Panc1 (cell line): Measurements from ENCODE around the gene CADM4. TPM values are rescaled to one million over a fixed set of nuclear protein-coding genes. Genes with fewer than 3 reads are reported as not detected.
"Not testable (repeated sequence)": the region's sequence is repeated elsewhere in the genome, so short reads cannot be mapped to it uniquely, and the experiment has no call there.

ENCODE experiments used
- ATAC-seq: fragments of 200-7000 bp; cut with Tn5 transposase; 2 replicates; pipeline ENCODE4 v1.9.1; 2020; ENCODE audit warnings: mild to moderate bottlenecking, moderate library complexity
- BruUV-seq: library from RNA; stranded (reverse); fragments of 400-500 nt; replicated peaks from 2 replicates; lab custom pipeline; 2021; lab: Mats Ljungman, UMichigan
- CTCF ChIA-PET: fragments of 300-600 bp; sonication (Branson Sonifier 250); formaldehyde crosslinking; loops from one replicate; lab custom pipeline; 2022; ENCODE audit warnings: antibody characterized with exemption; lab: Charles Lee
- POLR2A ChIA-PET: fragments of 300-600 bp; sonication (Branson Sonifier 250); formaldehyde crosslinking; loops from one replicate; lab custom pipeline; 2022; ENCODE audit warnings: antibody characterized with exemption; lab: Charles Lee
- DNase-seq: peaks from one replicate; pipeline ENCODE4 v3.0.0-alpha.2; 2010; ENCODE audit warnings: low read depth, low spot score
- H3K27ac ChIP-seq: 2 replicates; pipeline ENCODE4 v1.5.1; 2011; ENCODE audit warnings: mild to moderate bottlenecking, low read length, inconsistent platforms
- H3K27me3 ChIP-seq: fragments of 200-500 bp; sonication (Bioruptor generic); 2 replicates; pipeline ENCODE4 v1.6.0; 2014; ENCODE audit warnings: low read length, inconsistent platforms; ENCODE audit not compliant: control insufficient read depth, insufficient read depth
- H3K36me3 ChIP-seq: fragments of 200-500 bp; sonication (Bioruptor generic); 2 replicates; pipeline ENCODE4 v1.5.1; 2014; ENCODE audit warnings: inconsistent platforms, mild to moderate bottlenecking, low read length, moderate library complexity; ENCODE audit not compliant: control insufficient read depth, insufficient read depth
- H3K4me1 ChIP-seq: 2 replicates; pipeline ENCODE4 v1.5.1; 2011; ENCODE audit warnings: inconsistent platforms, mild to moderate bottlenecking, low read length, moderate library complexity; ENCODE audit not compliant: control insufficient read depth, insufficient read depth
- H3K4me3 ChIP-seq, 2 experiments: 2 replicates each; pipeline ENCODE4 v1.5.1; 2011 to 2012; ENCODE audit warnings: low read depth in 2 of 2, low read length in 2 of 2, mild to moderate bottlenecking in 2 of 2, inconsistent platforms in 1 of 2, moderate library complexity in 1 of 2
- H3K9me3 ChIP-seq: fragments of 200-500 bp; sonication (Bioruptor generic); 2 replicates; pipeline ENCODE4 v1.5.1; 2014; ENCODE audit warnings: low read depth, mild to moderate bottlenecking, inconsistent platforms, low read length, moderate library complexity; ENCODE audit not compliant: control insufficient read depth, insufficient read depth
- CTCF ChIP-seq: fragments of 450-650 bp; IDR thresholded peaks from 2 replicates; pipeline ENCODE4 v1.5.1; 2017; ENCODE audit warnings: mild to moderate bottlenecking
- POLR2AphosphoS5 ChIP-seq: IDR thresholded peaks from 2 replicates; pipeline ENCODE4 v1.6.1; 2012; ENCODE audit warnings: mild to moderate bottlenecking, low read depth, low read length, moderate library complexity
- REST ChIP-seq, 2 experiments: IDR thresholded peaks; 2 replicates each; pipeline ENCODE4 v1.6.1; 2011 to 2012; ENCODE audit warnings: low read depth in 2 of 2, control low read depth in 1 of 2, low read length in 1 of 2, mild to moderate bottlenecking in 1 of 2, moderate library complexity in 1 of 2; ENCODE audit not compliant: insufficient read depth in 1 of 2
- SIN3A ChIP-seq: IDR thresholded peaks from 2 replicates; pipeline ENCODE4 v1.6.1; 2012; ENCODE audit warnings: low read depth, mild to moderate bottlenecking, low read length, moderate library complexity, borderline replicate concordance; ENCODE audit not compliant: insufficient read depth
- TCF7L2 ChIP-seq: IDR thresholded peaks from 2 replicates; pipeline ENCODE4 v1.6.1; 2011; ENCODE audit warnings: mild to moderate bottlenecking, low read depth, low read length, inconsistent platforms
- in situ Hi-C: cut with HindIII; loops from 2 replicates; pipeline ENCODE4 v1.10.0; 2016; ENCODE audit warnings: low sequenced_read_pairs, low pct_unique_long_range_greater_than_20kb
- intact Hi-C: fragments of 100-400 bp; cut with micrococcal nuclease; formaldehyde crosslinking; loops from one replicate; pipeline ENCODE4 v1.10.0; 2022; ENCODE audit not compliant: unreplicated experiment
- total RNA-seq: library from RNA; stranded (reverse); gene quantifications from one replicate; pipeline ENCODE4 v1.2.1, GENCODE V29; 2021; ENCODE audit not compliant: unreplicated experiment

CADM4 gene
- total RNA-seq, 1 experiment from 2014 or later: 2.7 TPM

GRCh38 chr19:43651758-43652545 is 12.3 kb upstream of the CADM4 start:
- Histone ChIP-seq H3K9me3 (no peaks in the 10 kb centered on the region), H3K36me3 (no peaks in the 10 kb centered on the region), H3K27ac (no peak overlapping the region), H3K4me3 (no peak overlapping the region), H3K27me3 (no peaks in the 10 kb centered on the region), H3K4me1 (no peaks in the 10 kb centered on the region)
- POLR2A ChIA-PET: no interaction called here
- intact Hi-C loops: no loop called here
- CTCF ChIA-PET: no interaction called here
- in situ Hi-C loops: no loop called here
- TF ChIP-seq SIN3A (no peak), CTCF (peak; percentile 82), POLR2AphosphoS5 (no peak), TCF7L2 (no peak), REST (IDR thresholded peaks at IDR 0.05; ENCODE audit: insufficient read depth in 1 of 2, low read depth in 2 of 2, low read length in 1 of 2) (no peak)
- DNase-seq (peak; percentile 22), ATAC-seq (peak; percentile 87; the same call in 1 of the 2 replicates)
- no TSS peak for BruUV-seq

GRCh38 chr19:43650276-43650675 is 10.6 kb upstream of the CADM4 start:
- H3K27me3 ChIP-seq, intact Hi-C loops, POLR2A ChIA-PET, H3K27ac ChIP-seq, BruUV-seq, H3K36me3 ChIP-seq, H3K4me1 ChIP-seq, CTCF ChIA-PET, DNase-seq, ATAC-seq, H3K9me3 ChIP-seq, H3K4me3 ChIP-seq, in situ Hi-C loops: not testable (repeated sequence)

GRCh38 chr19:43649514-43649913 is 9.9 kb upstream of the CADM4 start:
- no TSS peak for BruUV-seq
- in situ Hi-C loops (no loop called here), intact Hi-C loops (no loop called here)
- TF ChIP-seq TCF7L2 (no peak), REST (IDR thresholded peaks at IDR 0.05; ENCODE audit: insufficient read depth in 1 of 2, low read depth in 2 of 2, low read length in 1 of 2) (no peak), CTCF (no peak), SIN3A (no peak), POLR2AphosphoS5 (no peak)
- ChIA-PET CTCF (no interaction called here), POLR2A (no interaction called here)
- Histone ChIP-seq H3K4me3 (no peak overlapping the region), H3K36me3 (no peaks in the 10 kb centered on the region), H3K27ac (no peak overlapping the region), H3K4me1 (no peaks in the 10 kb centered on the region), H3K27me3 (no peaks in the 10 kb centered on the region), H3K9me3 (no peaks in the 10 kb centered on the region)
- DNase-seq (no peak), ATAC-seq (no peak)
